IPS-18a (cell line): ENCODE measurements around the gene FOXD1.
"Not testable (repeated sequence)": the region's sequence is repeated elsewhere in the genome, so short reads cannot be mapped to it uniquely, and the experiment has no call there.

ENCODE experiments used
- H3K27ac ChIP-seq: one replicate; pipeline ENCODE4 v1.5.1; 2013; ENCODE audit warnings: low read length
- H3K27me3 ChIP-seq: one replicate; pipeline ENCODE4 v1.6.1; 2013; ENCODE audit warnings: mild to moderate bottlenecking, low read length; ENCODE audit not compliant: control insufficient read depth, insufficient read depth
- H3K36me3 ChIP-seq: one replicate; pipeline ENCODE4 v1.6.1; 2013; ENCODE audit warnings: low read depth, low read length; ENCODE audit not compliant: control insufficient read depth
- H3K4me1 ChIP-seq: one replicate; pipeline ENCODE4 v1.6.1; 2013; ENCODE audit warnings: low read depth, low read length; ENCODE audit not compliant: control insufficient read depth
- H3K4me3 ChIP-seq: one replicate; pipeline ENCODE4 v1.5.1; 2013; ENCODE audit warnings: low read length
- H3K9ac ChIP-seq: one replicate; pipeline ENCODE4 v1.6.1; 2013; ENCODE audit warnings: mild to moderate bottlenecking, low read length, moderate library complexity
- H3K9me3 ChIP-seq: one replicate; pipeline ENCODE4 v1.6.1; 2013; ENCODE audit warnings: low read depth, low read length; ENCODE audit not compliant: control insufficient read depth

Gene FOXD1

GRCh38 chr5:73420666-73421065, 27.9 kb downstream of the FOXD1 start:
- peaks cover 77% of the 10 kb centered on the region for H3K27me3 ChIP-seq
- no peaks in the 10 kb centered on the region for H3K4me1 ChIP-seq
- no peak overlapping the region for H3K9ac ChIP-seq

GRCh38 chr5:73419465-73420390, 28.8 kb downstream of the FOXD1 start:
- Histone ChIP-seq H3K9ac (no peak overlapping the region), H3K27ac (no peak overlapping the region), H3K4me3 (peak overlapping the region; percentile 50), H3K36me3 (no peaks in the 10 kb centered on the region), H3K4me1 (no peaks in the 10 kb centered on the region), H3K27me3 (peaks cover 77% of the 10 kb centered on the region), H3K9me3 (no peaks in the 10 kb centered on the region)

More at GRCh38 chr5:73420666-73421065, 27.9 kb downstream of the FOXD1 start:
- Histone ChIP-seq H3K9me3 (no peaks in the 10 kb centered on the region), H3K36me3 (no peaks in the 10 kb centered on the region), H3K27ac (no peak overlapping the region), H3K4me3 (no peak overlapping the region)

- Histone ChIP-seq H3K36me3 (no peaks in the 10 kb centered on the region), H3K27ac (no peak overlapping the region), H3K4me3 (peak overlapping the region; percentile 50), H3K27me3 (peaks cover 70% of the 10 kb centered on the region), H3K9me3 (no peaks in the 10 kb centered on the region), H3K4me1 (no peaks in the 10 kb centered on the region), H3K9ac (no peak overlapping the region)
Measured at GRCh38 chr5:73419117-73419464, 29.5 kb downstream of the FOXD1 start.

- no peak overlapping the region for H3K27ac ChIP-seq
- H3K36me3 ChIP-seq, result no peaks in the 10 kb centered on the region
- H3K9ac ChIP-seq, result no peak overlapping the region
- no peak overlapping the region for H3K4me3 ChIP-seq
- H3K4me1 ChIP-seq, result no peaks in the 10 kb centered on the region
- peaks cover 63% of the 10 kb centered on the region for H3K27me3 ChIP-seq
- no peaks in the 10 kb centered on the region for H3K9me3 ChIP-seq
Measured at GRCh38 chr5:73418244-73418691, 30.3 kb downstream of the FOXD1 start.

- no peaks in the 10 kb centered on the region for H3K9me3 ChIP-seq
- peaks cover 63% of the 10 kb centered on the region for H3K27me3 ChIP-seq
- H3K36me3 ChIP-seq, result no peaks in the 10 kb centered on the region
- no peak overlapping the region for H3K4me3 ChIP-seq
- peaks cover 6% of the 10 kb centered on the region for H3K4me1 ChIP-seq
- H3K27ac ChIP-seq, result no peak overlapping the region
- H3K9ac ChIP-seq, result no peak overlapping the region
Measured at GRCh38 chr5:73417303-73418034, 31.1 kb downstream of the FOXD1 start.

- Histone ChIP-seq H3K36me3 (no peaks in the 10 kb centered on the region), H3K27me3 (peaks cover 48% of the 10 kb centered on the region), H3K9me3 (no peaks in the 10 kb centered on the region), H3K27ac (no peak overlapping the region), H3K9ac (no peak overlapping the region), H3K4me1 (peaks cover 14% of the 10 kb centered on the region), H3K4me3 (no peak overlapping the region)
Measured at GRCh38 chr5:73415617-73416016, 33.0 kb downstream of the FOXD1 start.

- Histone ChIP-seq H3K4me3 (no peak overlapping the region), H3K27me3 (peaks cover 43% of the 10 kb centered on the region)
Measured at GRCh38 chr5:73415171-73415570, 33.4 kb downstream of the FOXD1 start.

GRCh38 chr5:73412597-73412988, 36.0 kb downstream of the FOXD1 start:
- Histone ChIP-seq H3K36me3 (no peaks in the 10 kb centered on the region), H3K9me3 (no peaks in the 10 kb centered on the region), H3K4me1 (peaks cover 14% of the 10 kb centered on the region), H3K27me3 (peaks cover 18% of the 10 kb centered on the region), H3K27ac (no peak overlapping the region), H3K4me3 (no peak overlapping the region), H3K9ac (no peak overlapping the region)

More at GRCh38 chr5:73415171-73415570, 33.4 kb downstream of the FOXD1 start:
- Histone ChIP-seq H3K36me3 (no peaks in the 10 kb centered on the region), H3K4me1 (peaks cover 14% of the 10 kb centered on the region), H3K9me3 (no peaks in the 10 kb centered on the region), H3K9ac (no peak overlapping the region), H3K27ac (no peak overlapping the region)

- H3K27me3 ChIP-seq, result peaks cover 12% of the 10 kb centered on the region
- H3K36me3 ChIP-seq, result no peaks in the 10 kb centered on the region
- H3K27ac ChIP-seq, result no peak overlapping the region
- H3K9ac ChIP-seq, result no peak overlapping the region
- no peaks in the 10 kb centered on the region for H3K9me3 ChIP-seq
- no peak overlapping the region for H3K4me3 ChIP-seq
- H3K4me1 ChIP-seq, result peaks cover 14% of the 10 kb centered on the region
Measured at GRCh38 chr5:73411936-73412596, 36.5 kb downstream of the FOXD1 start.

- H3K9ac ChIP-seq, H3K4me3 ChIP-seq, H3K36me3 ChIP-seq, H3K27ac ChIP-seq, H3K27me3 ChIP-seq, H3K9me3 ChIP-seq: not testable (repeated sequence)
- H3K4me1 ChIP-seq, result peaks cover 14% of the 10 kb centered on the region
Measured at GRCh38 chr5:73409927-73410326, 38.6 kb downstream of the FOXD1 start.

- Histone ChIP-seq H3K36me3 (no peaks in the 10 kb centered on the region), H3K4me3 (no peak overlapping the region), H3K9me3 (no peaks in the 10 kb centered on the region), H3K9ac (no peak overlapping the region), H3K27me3 (no peaks in the 10 kb centered on the region), H3K27ac (no peak overlapping the region), H3K4me1 (no peaks in the 10 kb centered on the region)
Measured at GRCh38 chr5:73405691-73406090, 42.9 kb downstream of the FOXD1 start.
